NCI-H146 treated with DMSO at 0.1 percent for 48 hours (cell line): ENCODE data around the gene PRR23C.

ENCODE experiments used
- DNase-seq: peaks from one replicate; lab custom pipeline; 2025; ENCODE audit not compliant: unreplicated experiment; lab: John Stamatoyannopoulos, UW

Gene PRR23C

DNA sequence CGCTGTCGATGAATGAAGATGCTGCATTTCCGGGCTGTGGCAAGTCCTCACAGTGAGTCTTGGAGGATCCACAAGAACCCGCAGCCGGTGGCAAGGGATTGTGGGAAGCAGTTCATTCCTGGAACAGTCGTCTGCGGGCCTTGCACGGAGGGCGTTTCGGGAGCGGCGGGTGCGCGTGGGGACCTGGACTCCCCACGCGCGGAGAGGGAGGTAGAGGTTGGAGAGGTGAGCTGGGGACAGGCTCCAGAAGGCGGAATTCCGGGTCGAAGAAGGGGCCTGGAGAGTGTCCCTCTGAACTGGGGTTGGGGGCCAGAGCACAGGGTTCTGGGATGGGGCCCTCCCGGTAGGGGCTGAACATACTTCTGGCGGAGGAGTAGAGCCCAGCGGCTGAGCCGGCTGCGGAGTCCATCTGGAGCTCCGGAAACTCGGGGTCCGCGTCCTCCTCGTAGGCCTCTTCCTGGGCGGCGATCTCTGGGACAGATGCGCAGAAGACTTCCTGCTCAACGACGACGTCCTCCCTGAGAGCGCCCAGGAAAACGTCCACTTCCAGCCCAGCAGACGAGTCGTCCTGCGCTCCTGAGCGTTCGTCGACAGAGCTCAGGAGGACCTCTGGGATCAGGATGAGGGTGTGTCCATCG is 39.2 kb downstream of the PRR23C start:
- DNase-seq = no peak

DNA sequence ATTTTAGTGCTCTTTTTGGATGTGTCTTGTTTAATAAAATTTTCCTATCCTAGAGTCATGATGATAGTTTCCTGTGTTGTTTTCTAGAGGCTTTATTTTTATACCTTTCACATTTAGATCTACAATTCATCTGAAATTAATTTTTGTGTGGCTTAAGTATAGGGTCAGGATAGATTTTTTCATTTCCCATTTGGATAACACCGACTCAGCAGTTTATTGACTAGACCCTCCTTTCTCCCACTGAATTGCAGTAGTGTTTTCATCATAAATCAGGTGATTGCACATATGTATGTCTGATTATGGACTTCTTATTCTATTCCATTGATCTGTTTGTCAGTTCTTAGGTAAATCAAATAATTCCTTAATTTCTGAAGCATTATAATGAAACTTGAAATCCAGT is 49.0 kb downstream of the PRR23C start:
- DNase-seq = no peak
